VCaP (cell line): ENCODE measurements around the gene TAGLN2.

Experiments
- H3K27ac ChIP-seq: fragments of 450-650 bp; 2 replicates; pipeline ENCODE4 v1.5.1; 2017
- TF ChIP-seq, protein P1 (sequence below): fragments of 450-650 bp; conservative IDR thresholded peaks from 2 replicates; pipeline ENCODE4 v1.5.1; 2017; ENCODE audit warnings: mild to moderate bottlenecking, moderate library complexity

TAGLN2 gene

DNA sequence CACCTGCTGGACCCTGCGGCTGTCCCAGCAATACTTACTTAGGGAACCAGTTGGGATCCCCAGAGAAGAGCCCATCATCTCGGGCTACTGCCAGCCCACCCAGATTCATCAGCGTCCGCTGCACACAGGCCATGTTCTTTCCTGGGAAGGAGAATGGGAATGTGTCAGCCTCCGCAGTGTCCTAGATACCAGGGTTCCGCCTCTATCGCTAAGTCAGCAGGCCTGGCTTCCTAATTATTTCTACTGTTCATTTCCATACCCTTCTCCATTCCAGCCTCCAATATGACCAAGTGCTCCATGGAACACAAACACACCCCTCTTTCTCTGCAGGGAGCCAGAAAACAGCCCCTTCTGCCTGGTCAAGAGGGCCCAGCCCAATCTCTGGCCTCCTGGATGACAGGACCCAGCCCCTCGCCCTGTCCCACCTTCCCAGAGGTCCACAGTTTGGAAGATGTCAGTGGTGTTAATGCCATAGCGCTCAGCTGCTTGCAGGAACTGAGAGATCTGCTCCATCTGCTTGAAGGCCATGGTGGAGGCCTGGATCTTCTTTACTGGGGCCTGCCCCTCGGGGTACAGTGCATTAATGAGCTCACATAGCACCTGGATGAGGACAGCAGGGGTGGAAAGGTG, 6.0 kb downstream of the TAGLN2 start:
- no peak overlapping the region for H3K27ac ChIP-seq

DNA sequence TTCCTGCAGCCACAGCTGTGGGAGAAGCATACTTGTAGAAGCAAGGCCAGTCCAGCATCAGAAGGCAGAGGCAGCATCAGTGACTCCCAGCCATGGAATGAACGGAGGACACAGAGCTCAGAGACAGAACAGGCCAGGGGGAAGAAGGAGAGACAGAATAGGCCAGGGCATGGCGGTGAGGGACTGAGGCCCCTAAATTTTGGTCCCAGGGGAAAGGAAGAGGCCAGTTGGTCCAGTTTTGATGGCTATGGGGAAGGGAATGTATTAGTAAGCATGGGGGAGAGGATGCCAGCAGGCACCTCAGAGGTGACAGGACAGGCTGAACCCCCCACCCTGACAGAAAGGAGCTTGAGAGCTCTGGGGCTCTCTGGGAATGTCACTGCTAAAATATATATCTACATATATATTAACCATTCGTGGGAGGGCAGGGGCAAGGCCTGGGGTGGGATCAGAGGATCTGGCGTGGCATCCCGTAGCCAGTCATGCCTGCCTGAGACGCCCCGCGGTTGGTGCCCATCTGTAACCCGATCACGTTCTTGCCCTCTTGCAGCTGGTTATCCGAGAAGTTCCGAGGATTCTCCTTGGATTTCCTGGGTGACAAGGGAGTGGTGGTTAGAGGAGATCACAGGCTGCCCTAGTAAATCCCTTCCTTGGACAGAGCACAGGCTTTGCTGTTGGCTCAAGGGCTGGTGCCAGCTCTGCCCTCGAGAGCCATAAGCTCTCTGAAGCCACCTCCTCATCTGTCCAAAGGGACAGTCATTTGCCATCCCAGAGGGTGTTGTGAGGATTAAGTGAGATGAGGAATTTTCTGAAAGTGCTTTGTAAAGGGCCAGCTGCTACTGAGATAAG, 6.7 kb downstream of the TAGLN2 start:
- TF ChIP-seq, protein P1, sequence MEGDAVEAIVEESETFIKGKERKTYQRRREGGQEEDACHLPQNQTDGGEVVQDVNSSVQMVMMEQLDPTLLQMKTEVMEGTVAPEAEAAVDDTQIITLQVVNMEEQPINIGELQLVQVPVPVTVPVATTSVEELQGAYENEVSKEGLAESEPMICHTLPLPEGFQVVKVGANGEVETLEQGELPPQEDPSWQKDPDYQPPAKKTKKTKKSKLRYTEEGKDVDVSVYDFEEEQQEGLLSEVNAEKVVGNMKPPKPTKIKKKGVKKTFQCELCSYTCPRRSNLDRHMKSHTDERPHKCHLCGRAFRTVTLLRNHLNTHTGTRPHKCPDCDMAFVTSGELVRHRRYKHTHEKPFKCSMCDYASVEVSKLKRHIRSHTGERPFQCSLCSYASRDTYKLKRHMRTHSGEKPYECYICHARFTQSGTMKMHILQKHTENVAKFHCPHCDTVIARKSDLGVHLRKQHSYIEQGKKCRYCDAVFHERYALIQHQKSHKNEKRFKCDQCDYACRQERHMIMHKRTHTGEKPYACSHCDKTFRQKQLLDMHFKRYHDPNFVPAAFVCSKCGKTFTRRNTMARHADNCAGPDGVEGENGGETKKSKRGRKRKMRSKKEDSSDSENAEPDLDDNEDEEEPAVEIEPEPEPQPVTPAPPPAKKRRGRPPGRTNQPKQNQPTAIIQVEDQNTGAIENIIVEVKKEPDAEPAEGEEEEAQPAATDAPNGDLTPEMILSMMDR = no peak
- H3K27ac ChIP-seq = no peak overlapping the region

More for the DNA sequence above, 6.0 kb downstream of the TAGLN2 start:
- TF ChIP-seq, protein P1 = no peak

DNA sequence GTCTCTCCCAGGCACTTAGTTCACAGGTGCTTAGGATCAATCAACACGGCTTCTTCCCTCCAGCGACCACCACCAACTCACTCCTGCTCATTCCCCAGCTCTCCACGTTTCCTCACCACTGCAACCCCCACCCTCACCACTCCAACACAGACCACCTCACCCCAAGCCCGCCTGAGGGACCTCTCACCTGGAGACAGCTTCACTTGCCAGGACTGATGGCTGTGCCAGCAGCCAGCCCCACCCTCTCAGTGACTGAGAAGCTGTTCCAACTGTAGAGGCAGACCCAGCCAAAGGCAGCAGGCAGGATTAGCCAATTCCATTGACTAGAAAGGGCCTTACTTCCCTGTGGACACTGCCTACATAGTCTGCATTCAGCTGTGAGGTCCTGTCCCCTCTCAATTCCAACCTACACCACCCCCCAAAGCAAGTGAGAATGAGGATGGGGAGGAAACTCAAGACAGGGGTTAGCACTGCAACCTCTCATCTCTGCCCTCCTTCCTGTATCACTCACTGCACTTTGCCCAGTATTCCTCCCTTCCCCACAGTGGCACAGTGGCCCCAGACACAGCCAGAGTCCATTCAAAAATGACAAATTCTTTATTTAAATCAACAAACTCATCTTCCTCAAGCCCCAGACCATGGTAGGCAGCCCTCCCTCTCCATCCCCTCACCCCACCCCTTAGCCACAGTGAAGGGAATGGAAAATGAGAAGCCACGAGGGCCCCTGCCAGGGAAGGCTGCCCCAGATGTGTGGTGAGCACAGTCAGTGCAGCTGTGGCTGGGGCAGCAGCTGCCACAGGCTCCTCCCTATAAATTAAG, 7.6 kb downstream of the TAGLN2 start:
- TF ChIP-seq, protein P1 = no peak
- H3K27ac ChIP-seq = no peak overlapping the region

DNA sequence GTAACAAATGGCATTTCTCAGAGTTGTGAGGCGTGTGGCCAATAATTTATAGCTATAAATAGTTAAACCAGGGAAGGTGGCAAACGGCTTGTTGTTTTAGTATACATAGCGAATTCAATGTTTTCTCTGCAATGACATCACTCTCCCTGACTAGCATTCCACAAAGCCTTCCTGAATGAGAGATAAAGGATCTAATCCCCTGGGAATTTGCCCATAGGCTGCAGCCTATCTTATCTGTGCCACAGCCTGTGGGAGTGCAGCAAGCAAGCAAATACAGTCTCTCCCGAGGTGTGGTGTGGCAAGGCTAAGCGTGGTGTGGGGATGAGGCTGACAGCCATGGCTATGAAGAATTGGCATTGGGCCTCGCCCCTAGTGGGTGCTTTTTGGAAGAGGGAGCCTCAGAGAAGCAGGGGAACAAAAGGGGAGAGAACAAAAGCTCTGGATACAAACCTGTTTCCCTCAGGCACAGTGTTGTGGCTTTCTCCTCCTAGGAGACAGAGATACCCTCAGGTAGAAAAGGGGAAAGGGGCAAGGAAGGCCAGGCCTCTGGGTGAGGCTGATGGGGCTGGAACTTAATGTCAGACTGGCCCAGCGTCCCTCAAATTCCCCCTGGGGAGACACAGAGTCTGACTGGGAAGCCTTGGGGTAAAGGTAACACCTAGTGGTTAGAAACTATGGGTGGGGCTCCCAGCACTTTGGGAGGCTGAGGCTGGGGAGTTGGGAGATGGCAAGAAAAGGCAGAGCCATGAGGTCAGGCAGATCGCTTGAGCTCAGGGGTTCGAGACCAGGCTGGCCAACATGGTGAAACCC, 8.9 kb downstream of the TAGLN2 start:
- TF ChIP-seq, protein P1 = no peak
- peak overlapping the region; percentile 33; the same call in 1 of the 2 replicates for H3K27ac ChIP-seq

DNA sequence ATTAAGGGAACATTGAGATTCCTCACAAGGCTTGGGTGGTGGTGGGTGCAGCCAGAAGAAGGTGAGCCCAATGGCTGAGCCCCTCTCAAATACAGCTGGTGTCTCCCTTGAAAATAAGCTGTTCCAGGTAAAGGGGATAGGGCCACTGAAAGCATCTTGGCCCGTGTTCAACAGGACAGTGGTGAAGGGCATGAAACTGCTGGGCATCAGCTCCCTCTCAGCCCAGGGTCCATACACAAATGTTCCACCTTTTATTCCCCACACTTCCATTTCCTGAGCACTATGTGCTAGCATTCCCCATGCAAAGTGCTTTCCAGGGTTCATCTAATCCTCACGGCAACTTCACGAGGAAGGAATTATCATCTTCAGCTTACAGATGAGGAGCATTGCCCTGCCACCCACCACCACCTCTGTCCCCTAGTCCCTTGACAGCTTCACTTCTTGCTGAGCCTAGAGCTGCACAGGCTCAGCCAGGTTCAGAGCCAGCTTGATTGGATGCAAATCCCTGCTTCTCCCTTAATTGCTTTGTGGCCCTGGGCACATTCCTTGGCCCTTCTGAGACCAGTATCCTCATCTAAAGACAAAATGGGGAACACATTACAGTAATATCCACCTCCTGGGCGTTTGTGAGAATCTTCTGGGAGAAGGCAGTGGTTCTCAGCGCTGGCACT, 9.6 kb downstream of the TAGLN2 start:
- H3K27ac ChIP-seq = peak overlapping the region; percentile 33; the same call in 1 of the 2 replicates
- TF ChIP-seq, protein P1 = no peak

DNA sequence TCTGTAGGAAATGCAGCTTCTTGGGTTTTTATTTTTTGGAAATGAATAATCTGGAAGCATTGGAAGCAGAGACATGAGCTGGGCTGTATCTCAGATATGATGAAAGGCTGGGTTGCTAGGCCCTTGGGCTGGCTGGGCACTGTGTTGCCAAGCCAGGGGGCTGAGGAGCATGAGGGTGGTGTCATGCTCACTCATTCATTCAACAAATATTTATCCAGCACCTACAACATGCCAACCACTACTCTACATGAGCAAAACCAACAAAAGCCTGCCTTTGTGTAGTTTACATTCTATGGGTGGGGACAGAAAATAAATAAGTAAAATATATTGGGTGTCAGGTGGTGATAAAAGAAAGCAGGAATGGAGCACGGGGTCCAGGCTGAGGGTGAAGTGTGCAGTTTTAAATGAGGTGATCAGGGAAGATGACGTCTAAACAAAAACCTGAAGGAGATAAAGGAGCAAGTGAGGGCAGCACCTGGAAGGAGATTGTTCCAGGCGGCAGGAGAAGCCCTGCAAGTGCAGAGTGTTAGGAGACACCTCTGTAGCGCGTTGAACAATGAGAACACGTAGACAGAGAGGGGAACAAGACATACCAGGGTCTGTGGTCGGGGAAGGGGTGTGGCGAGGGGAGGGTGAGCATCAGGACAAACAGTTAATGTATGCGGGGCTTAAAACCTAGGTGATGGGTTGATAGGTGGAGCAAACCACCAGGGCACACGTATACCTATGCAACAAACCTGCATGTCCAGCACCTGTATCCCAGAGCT, 10.9 kb downstream of the TAGLN2 start:
- TF ChIP-seq, protein P1 = no peak

More for the DNA sequence above, 10.9 kb downstream of the TAGLN2 start:
- no peak overlapping the region for H3K27ac ChIP-seq
